Measurements from ENCODE around the gene CNTROB.
A peak's percentile ranks its signal among the peaks of the same experiment; 100 is the strongest.

CNTROB gene

DNA sequence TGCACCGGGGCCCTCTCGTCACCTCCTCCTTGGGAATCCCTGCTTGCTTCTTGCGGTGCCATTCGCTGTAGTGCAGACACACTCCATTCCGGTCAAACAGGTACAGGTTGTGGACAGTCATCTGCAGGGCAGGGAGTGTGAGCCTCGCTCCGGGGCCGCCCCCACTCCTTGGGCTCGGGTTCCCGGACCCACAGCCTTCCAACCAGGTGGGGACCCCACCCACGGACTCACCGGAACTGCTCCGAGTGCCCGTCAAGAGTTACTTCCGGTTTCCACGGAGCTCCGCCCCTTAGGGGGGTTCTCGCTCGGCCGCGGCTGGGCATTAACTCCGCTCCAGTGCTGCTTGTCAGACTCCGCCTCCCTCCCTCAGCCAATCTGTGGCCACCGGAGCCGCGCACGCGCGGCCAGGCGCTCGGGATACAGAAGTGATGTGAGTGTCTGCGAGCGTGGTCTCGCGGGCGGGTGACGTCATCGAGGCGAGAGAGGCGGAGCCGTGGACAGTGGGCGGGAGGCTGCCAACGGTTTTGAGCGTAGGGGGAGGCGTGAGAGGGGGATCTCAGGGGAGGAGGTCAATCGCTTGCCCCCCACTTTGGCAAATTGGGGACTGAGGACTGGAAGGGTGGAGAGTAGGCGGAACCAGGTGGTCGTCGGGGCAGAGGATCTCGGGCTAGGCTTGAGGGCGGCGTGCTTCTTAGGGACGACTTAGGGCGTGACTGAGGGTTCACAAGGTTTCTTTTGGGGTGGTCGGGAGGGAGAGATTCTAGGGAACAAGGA is at the start of gene CNTROB, which contains the start of gene TRAPPC1:
CNTROB (plus strand) TSS at position 498 of the 774 bp plus-strand sequence. CDS start 874 bp downstream, outside the sequence.
TRAPPC1 (minus strand) TSS at position 238 of the 774 bp plus-strand sequence; CDS start at position 121, 117 bp downstream.
- H3K9ac ChIP-seq (ENCODE audit: low read length in 5 of 5) = peak within 1 kb of the TSS; percentile 72 to 92 (median 77)
- peak within 1 kb of the TSS; percentile 72 to 99 (median 96) for H3K4me3 ChIP-seq (ENCODE audit: low read depth in 1 of 5, low read length in 5 of 5)
- H3K9me3 ChIP-seq (ENCODE audit: control insufficient read depth in 5 of 5, low read length in 5 of 5) = no peaks in the 10 kb centered on the region
- peaks cover 4 to 28% (median 19%) of the 10 kb centered on the region in 5 donors for H3K36me3 ChIP-seq (ENCODE audit: control insufficient read depth in 5 of 5, insufficient read depth in 5 of 5, low read length in 5 of 5)
- H3K27ac ChIP-seq (ENCODE audit: low read depth, low read length) = peak within 1 kb of the TSS; percentile 74
- peaks cover 0 to 5% (median 0%) of the 10 kb centered on the region in 5 donors for H3K27me3 ChIP-seq (ENCODE audit: control insufficient read depth in 5 of 5, insufficient read depth in 4 of 5, low read length in 5 of 5)
- H3K4me1 ChIP-seq (ENCODE audit: control insufficient read depth in 5 of 5, insufficient read depth in 5 of 5, low read length in 5 of 5) = peaks cover 4 to 32% (median 28%) of the 10 kb centered on the region in 5 donors

GRCh38 chr17:7882629-7883028 is 49.4 kb upstream of the CNTROB start:
- no peak overlapping the region for H3K27ac ChIP-seq (ENCODE audit: low read depth, low read length)
- H3K4me1 ChIP-seq (ENCODE audit: control insufficient read depth in 5 of 5, insufficient read depth in 5 of 5, low read length in 5 of 5) = peaks cover 0 to 38% (median 25%) of the 10 kb centered on the region in 5 donors
- H3K36me3 ChIP-seq (ENCODE audit: control insufficient read depth in 5 of 5, insufficient read depth in 5 of 5, low read length in 5 of 5) = peaks cover 0 to 20% (median 4%) of the 10 kb centered on the region in 5 donors
- no peaks in the 10 kb centered on the region for H3K9me3 ChIP-seq (ENCODE audit: control insufficient read depth in 5 of 5, low read length in 5 of 5)
- peaks cover 0 to 13% (median 6%) of the 10 kb centered on the region in 5 donors for H3K27me3 ChIP-seq (ENCODE audit: control insufficient read depth in 5 of 5, insufficient read depth in 4 of 5, low read length in 5 of 5)
- no peak overlapping the region for H3K9ac ChIP-seq (ENCODE audit: low read length in 5 of 5)
- H3K4me3 ChIP-seq (ENCODE audit: low read depth in 1 of 5, low read length in 5 of 5) = no peak overlapping the region

GRCh38 chr17:7883781-7884386 is 48.1 kb upstream of the CNTROB start:
- Histone ChIP-seq H3K4me3 (ENCODE audit: low read depth in 1 of 5, low read length in 5 of 5) (no peak overlapping the region), H3K36me3 (ENCODE audit: control insufficient read depth in 5 of 5, insufficient read depth in 5 of 5, low read length in 5 of 5) (peaks cover 0 to 20% (median 4%) of the 10 kb centered on the region in 5 donors), H3K9me3 (ENCODE audit: control insufficient read depth in 5 of 5, low read length in 5 of 5) (no peaks in the 10 kb centered on the region), H3K4me1 (ENCODE audit: control insufficient read depth in 5 of 5, insufficient read depth in 5 of 5, low read length in 5 of 5) (peaks cover 11 to 50% (median 38%) of the 10 kb centered on the region in 5 donors), H3K27me3 (ENCODE audit: control insufficient read depth in 5 of 5, insufficient read depth in 4 of 5, low read length in 5 of 5) (peaks cover 0 to 13% (median 6%) of the 10 kb centered on the region in 5 donors), H3K27ac (ENCODE audit: low read depth, low read length) (peak overlapping the region; percentile 30), H3K9ac (ENCODE audit: low read length in 5 of 5) (no peak overlapping the region)

GRCh38 chr17:7884581-7885366 is 47.2 kb upstream of the CNTROB start:
- H3K4me3 ChIP-seq (ENCODE audit: low read depth in 1 of 5, low read length in 5 of 5) = peak overlapping the region in 4 of 5 donors; percentile 56 to 79 (median 74)
- H3K36me3 ChIP-seq (ENCODE audit: control insufficient read depth in 5 of 5, insufficient read depth in 5 of 5, low read length in 5 of 5) = peaks cover 0 to 18% (median 4%) of the 10 kb centered on the region in 5 donors
- H3K27ac ChIP-seq (ENCODE audit: low read depth, low read length) = no peak overlapping the region
- peaks cover 14 to 59% (median 47%) of the 10 kb centered on the region in 5 donors for H3K4me1 ChIP-seq (ENCODE audit: control insufficient read depth in 5 of 5, insufficient read depth in 5 of 5, low read length in 5 of 5)
- H3K9ac ChIP-seq (ENCODE audit: low read length in 5 of 5) = no peak overlapping the region
- H3K9me3 ChIP-seq (ENCODE audit: control insufficient read depth in 5 of 5, low read length in 5 of 5) = no peaks in the 10 kb centered on the region
- peaks cover 0 to 13% (median 6%) of the 10 kb centered on the region in 5 donors for H3K27me3 ChIP-seq (ENCODE audit: control insufficient read depth in 5 of 5, insufficient read depth in 4 of 5, low read length in 5 of 5)

GRCh38 chr17:7885367-7886226 is 46.4 kb upstream of the CNTROB start:
- H3K27ac ChIP-seq (ENCODE audit: low read depth, low read length) = peak overlapping the region; percentile 81
- H3K9ac ChIP-seq (ENCODE audit: low read length in 5 of 5) = peak overlapping the region in 3 of 5 donors; percentile 62 to 66 (median 65)
- H3K4me3 ChIP-seq (ENCODE audit: low read depth in 1 of 5, low read length in 5 of 5) = peak overlapping the region; percentile 59 to 79 (median 70)
- H3K27me3 ChIP-seq (ENCODE audit: control insufficient read depth in 5 of 5, insufficient read depth in 4 of 5, low read length in 5 of 5) = peaks cover 0 to 13% (median 6%) of the 10 kb centered on the region in 5 donors
- H3K4me1 ChIP-seq (ENCODE audit: control insufficient read depth in 5 of 5, insufficient read depth in 5 of 5, low read length in 5 of 5) = peaks cover 14 to 63% (median 51%) of the 10 kb centered on the region in 5 donors
- H3K9me3 ChIP-seq (ENCODE audit: control insufficient read depth in 5 of 5, low read length in 5 of 5) = no peaks in the 10 kb centered on the region
- H3K36me3 ChIP-seq (ENCODE audit: control insufficient read depth in 5 of 5, insufficient read depth in 5 of 5, low read length in 5 of 5) = peaks cover 0 to 18% (median under 1%) of the 10 kb centered on the region in 5 donors

GRCh38 chr17:7886227-7887037 is 45.6 kb upstream of the CNTROB start:
- H3K27me3 ChIP-seq (ENCODE audit: control insufficient read depth in 5 of 5, insufficient read depth in 4 of 5, low read length in 5 of 5) = peaks cover 0 to 9% (median 6%) of the 10 kb centered on the region in 5 donors
- H3K36me3 ChIP-seq (ENCODE audit: control insufficient read depth in 5 of 5, insufficient read depth in 5 of 5, low read length in 5 of 5) = peaks cover 0 to 19% (median 7%) of the 10 kb centered on the region in 5 donors
- no peaks in the 10 kb centered on the region for H3K9me3 ChIP-seq (ENCODE audit: control insufficient read depth in 5 of 5, low read length in 5 of 5)
- H3K4me1 ChIP-seq (ENCODE audit: control insufficient read depth in 5 of 5, insufficient read depth in 5 of 5, low read length in 5 of 5) = peaks cover 14 to 56% (median 51%) of the 10 kb centered on the region in 5 donors
- H3K27ac ChIP-seq (ENCODE audit: low read depth, low read length) = peak overlapping the region; percentile 81
- H3K9ac ChIP-seq (ENCODE audit: low read length in 5 of 5) = peak overlapping the region in 3 of 5 donors; percentile 62 to 66 (median 65)
- peak overlapping the region; percentile 44 to 79 (median 70) for H3K4me3 ChIP-seq (ENCODE audit: low read depth in 1 of 5, low read length in 5 of 5)

DNA sequence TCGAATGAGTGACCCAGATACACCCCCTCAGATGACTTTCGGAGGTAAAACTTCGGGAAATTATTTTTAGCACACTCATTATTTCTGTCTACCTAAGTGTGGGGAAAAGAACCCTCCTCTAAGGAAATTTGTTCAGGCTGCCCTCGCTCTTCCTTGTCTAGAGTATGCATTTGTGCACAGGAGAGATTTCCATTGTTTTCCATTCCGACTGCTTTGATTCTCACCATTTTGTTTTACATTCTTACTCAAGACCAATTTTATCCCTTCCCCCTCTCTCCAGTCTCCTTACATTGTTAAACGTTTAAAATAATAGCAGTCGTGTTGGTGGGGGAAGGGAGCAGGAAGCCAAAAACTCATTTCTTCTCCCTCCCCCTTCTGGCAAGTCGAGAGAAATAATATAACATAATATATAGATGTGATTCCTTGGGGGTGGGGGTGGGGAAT is 44.9 kb upstream of the CNTROB start:
- peak overlapping the region; percentile 81 for H3K27ac ChIP-seq (ENCODE audit: low read depth, low read length)
- no peaks in the 10 kb centered on the region for H3K9me3 ChIP-seq (ENCODE audit: control insufficient read depth in 5 of 5, low read length in 5 of 5)
- peaks cover 0 to 8% (median 6%) of the 10 kb centered on the region in 5 donors for H3K27me3 ChIP-seq (ENCODE audit: control insufficient read depth in 5 of 5, insufficient read depth in 4 of 5, low read length in 5 of 5)
- H3K36me3 ChIP-seq (ENCODE audit: control insufficient read depth in 5 of 5, insufficient read depth in 5 of 5, low read length in 5 of 5) = peaks cover 0 to 16% (median 7%) of the 10 kb centered on the region in 5 donors
- peak overlapping the region in 2 of 5 donors; percentile 35 to 62 for H3K9ac ChIP-seq (ENCODE audit: low read length in 5 of 5)
- H3K4me3 ChIP-seq (ENCODE audit: low read depth in 1 of 5, low read length in 5 of 5) = peak overlapping the region in 4 of 5 donors; percentile 44 to 79 (median 74)
- H3K4me1 ChIP-seq (ENCODE audit: control insufficient read depth in 5 of 5, insufficient read depth in 5 of 5, low read length in 5 of 5) = peaks cover 14 to 54% (median 50%) of the 10 kb centered on the region in 5 donors

DNA sequence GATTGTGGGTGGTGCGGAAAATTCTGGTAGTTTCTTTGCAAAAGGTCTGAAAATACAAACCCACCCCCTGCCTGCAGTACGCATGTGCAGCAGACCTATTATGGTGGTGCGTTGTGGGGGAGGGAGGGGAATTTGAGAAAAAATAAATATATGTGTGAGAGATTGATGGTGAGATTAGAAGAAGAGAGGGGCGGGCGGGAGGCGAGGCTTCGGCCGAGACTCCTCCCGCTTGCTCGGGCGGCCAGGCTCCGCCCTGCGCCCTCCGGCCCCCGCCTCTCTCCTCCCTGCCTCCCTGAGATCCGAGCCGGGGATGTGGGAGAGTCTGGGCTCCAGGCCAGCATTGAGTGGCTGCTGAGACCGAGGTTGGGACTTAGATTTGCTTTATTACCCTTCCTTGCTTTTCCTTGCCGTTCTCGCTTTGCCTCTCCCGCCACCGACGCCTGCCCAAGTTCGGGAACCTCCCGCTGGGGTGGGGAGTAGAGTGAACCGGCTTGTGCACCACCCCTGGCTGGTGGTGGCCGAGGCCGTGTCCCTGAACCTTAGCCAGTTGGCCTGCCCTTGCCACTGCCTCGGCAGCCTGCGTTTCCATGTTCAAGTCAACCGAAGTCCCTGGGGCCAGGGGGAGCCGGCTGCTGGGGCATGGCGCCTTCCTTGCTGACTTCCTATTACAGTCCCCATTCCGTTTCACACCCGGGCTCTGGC is 44.4 kb upstream of the CNTROB start:
- Histone ChIP-seq H3K36me3 (ENCODE audit: control insufficient read depth in 5 of 5, insufficient read depth in 5 of 5, low read length in 5 of 5) (peaks cover 0 to 15% (median 7%) of the 10 kb centered on the region in 5 donors), H3K4me1 (ENCODE audit: control insufficient read depth in 5 of 5, insufficient read depth in 5 of 5, low read length in 5 of 5) (peaks cover 14 to 54% (median 50%) of the 10 kb centered on the region in 5 donors), H3K27me3 (ENCODE audit: control insufficient read depth in 5 of 5, insufficient read depth in 4 of 5, low read length in 5 of 5) (peaks cover 0 to 8% (median 4%) of the 10 kb centered on the region in 5 donors), H3K27ac (ENCODE audit: low read depth, low read length) (peak overlapping the region; percentile 81), H3K9me3 (ENCODE audit: control insufficient read depth in 5 of 5, low read length in 5 of 5) (no peaks in the 10 kb centered on the region), H3K9ac (ENCODE audit: low read length in 5 of 5) (peak overlapping the region in 4 of 5 donors; percentile 18 to 71 (median 66)), H3K4me3 (ENCODE audit: low read depth in 1 of 5, low read length in 5 of 5) (peak overlapping the region; percentile 60 to 79 (median 72))
